Calu3 (cell line): ENCODE data around the gene CMIP. TPM values are rescaled to one million over a fixed set of nuclear protein-coding genes. Genes with fewer than 3 reads are reported as not detected.
"Not testable (repeated sequence)": the region's sequence is repeated elsewhere in the genome, so short reads cannot be mapped to it uniquely, and the experiment has no call there.

Experiments
- BruUV-seq: library from RNA; stranded (reverse); fragments of 400-500 nt; replicated peaks from 2 replicates; lab custom pipeline; 2021; lab: Mats Ljungman, UMichigan
- CTCF ChIA-PET: fragments of 300-600 bp; sonication (Branson Sonifier 250); formaldehyde crosslinking; loops from one replicate; lab custom pipeline; 2022; ENCODE audit warnings: antibody characterized with exemption; lab: Charles Lee
- DNase-seq: peaks from one replicate; pipeline ENCODE4 v3.0.0; 2022
- H3K27ac Mint-ChIP-seq: one replicate; pipeline ENCODE4 v1.8.0; 2022; ENCODE audit warnings: mixed read lengths; ENCODE audit not compliant: unreplicated experiment
- H3K27me3 Mint-ChIP-seq: one replicate; pipeline ENCODE4 v1.8.0; 2022; ENCODE audit warnings: mixed read lengths; ENCODE audit not compliant: unreplicated experiment
- H3K36me3 Mint-ChIP-seq: one replicate; pipeline ENCODE4 v1.8.0; 2022; ENCODE audit warnings: mild to moderate bottlenecking, moderate library complexity, mixed read lengths; ENCODE audit not compliant: insufficient read depth, unreplicated experiment
- H3K4me1 Mint-ChIP-seq: one replicate; pipeline ENCODE4 v1.8.0; 2022; ENCODE audit warnings: mild to moderate bottlenecking, low read depth, mixed read lengths; ENCODE audit not compliant: unreplicated experiment
- H3K4me3 Mint-ChIP-seq: one replicate; pipeline ENCODE4 v1.8.0; 2022; ENCODE audit warnings: mild to moderate bottlenecking, low read depth, moderate library complexity, mixed read lengths; ENCODE audit not compliant: unreplicated experiment
- H3K9me3 Mint-ChIP-seq: one replicate; pipeline ENCODE4 v1.8.0; 2022; ENCODE audit warnings: low read depth, mixed read lengths; ENCODE audit not compliant: unreplicated experiment
- intact Hi-C: fragments of 100-400 bp; cut with micrococcal nuclease; formaldehyde crosslinking; loops from one replicate; pipeline ENCODE4 v1.10.0; 2022; ENCODE audit not compliant: unreplicated experiment
- total RNA-seq: library from RNA; stranded (reverse); gene quantifications from 2 replicates; pipeline ENCODE4 v1.2.3, GENCODE V29; 2022
- TF ChIP-seq, protein P1 (sequence below): fragments of 200-600 bp; IDR thresholded peaks from one replicate; pipeline ENCODE4 v1.8.0; 2022; ENCODE audit warnings: antibody characterized with exemption; ENCODE audit not compliant: unreplicated experiment

The CMIP gene
- total RNA-seq, 1 experiment from 2014 or later = 82.7 TPM

DNA sequence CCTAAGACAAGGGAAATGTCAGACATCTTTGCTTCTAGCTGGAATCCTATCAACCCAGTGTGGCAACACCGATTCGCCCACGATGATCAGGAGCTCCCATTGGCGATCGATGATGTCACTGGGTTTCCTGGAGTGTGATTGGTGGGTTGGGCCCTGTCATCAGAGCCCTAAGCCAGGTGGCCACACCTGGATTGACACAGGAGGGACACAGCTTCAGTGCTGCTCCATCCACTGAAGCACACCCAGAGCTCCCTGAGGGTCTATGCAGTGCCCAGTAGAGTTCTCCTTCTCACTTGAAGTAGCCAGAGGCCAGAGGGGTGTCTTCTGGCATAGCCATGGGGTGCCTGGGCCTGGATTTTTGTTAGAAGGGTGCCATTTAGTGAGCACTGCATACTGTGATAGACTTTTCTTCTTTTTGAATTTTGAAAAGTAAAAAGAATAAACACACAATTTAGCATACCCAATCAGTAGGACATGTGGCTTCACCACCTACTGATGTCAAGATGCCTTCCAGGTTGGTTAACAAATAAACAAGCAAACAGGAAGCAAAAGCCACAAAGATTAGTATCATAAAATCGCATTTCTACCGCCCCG is 77.6 kb downstream of the CMIP start:
- intact Hi-C loops = loop anchor here (10.0 kb wide), 1 partner anchor 63 kb away; no protein-coding TSS in a partner anchor
- no TSS peak for BruUV-seq
- Mint-ChIP-seq H3K9me3 (no peaks in the 10 kb centered on the region), H3K4me3 (no peak overlapping the region), H3K27me3 (no peaks in the 10 kb centered on the region), H3K36me3 (peaks cover 25% of the 10 kb centered on the region), H3K4me1 (peaks cover 52% of the 10 kb centered on the region), H3K27ac (no peak overlapping the region)
- peak; percentile 46 for DNase-seq
- TF ChIP-seq, protein P1, sequence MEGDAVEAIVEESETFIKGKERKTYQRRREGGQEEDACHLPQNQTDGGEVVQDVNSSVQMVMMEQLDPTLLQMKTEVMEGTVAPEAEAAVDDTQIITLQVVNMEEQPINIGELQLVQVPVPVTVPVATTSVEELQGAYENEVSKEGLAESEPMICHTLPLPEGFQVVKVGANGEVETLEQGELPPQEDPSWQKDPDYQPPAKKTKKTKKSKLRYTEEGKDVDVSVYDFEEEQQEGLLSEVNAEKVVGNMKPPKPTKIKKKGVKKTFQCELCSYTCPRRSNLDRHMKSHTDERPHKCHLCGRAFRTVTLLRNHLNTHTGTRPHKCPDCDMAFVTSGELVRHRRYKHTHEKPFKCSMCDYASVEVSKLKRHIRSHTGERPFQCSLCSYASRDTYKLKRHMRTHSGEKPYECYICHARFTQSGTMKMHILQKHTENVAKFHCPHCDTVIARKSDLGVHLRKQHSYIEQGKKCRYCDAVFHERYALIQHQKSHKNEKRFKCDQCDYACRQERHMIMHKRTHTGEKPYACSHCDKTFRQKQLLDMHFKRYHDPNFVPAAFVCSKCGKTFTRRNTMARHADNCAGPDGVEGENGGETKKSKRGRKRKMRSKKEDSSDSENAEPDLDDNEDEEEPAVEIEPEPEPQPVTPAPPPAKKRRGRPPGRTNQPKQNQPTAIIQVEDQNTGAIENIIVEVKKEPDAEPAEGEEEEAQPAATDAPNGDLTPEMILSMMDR = no peak
- CTCF ChIA-PET = interaction anchor here (1.3 kb wide), 1 partner anchor 31 kb away, joined by 3 read pairs; no protein-coding TSS in a partner anchor

DNA sequence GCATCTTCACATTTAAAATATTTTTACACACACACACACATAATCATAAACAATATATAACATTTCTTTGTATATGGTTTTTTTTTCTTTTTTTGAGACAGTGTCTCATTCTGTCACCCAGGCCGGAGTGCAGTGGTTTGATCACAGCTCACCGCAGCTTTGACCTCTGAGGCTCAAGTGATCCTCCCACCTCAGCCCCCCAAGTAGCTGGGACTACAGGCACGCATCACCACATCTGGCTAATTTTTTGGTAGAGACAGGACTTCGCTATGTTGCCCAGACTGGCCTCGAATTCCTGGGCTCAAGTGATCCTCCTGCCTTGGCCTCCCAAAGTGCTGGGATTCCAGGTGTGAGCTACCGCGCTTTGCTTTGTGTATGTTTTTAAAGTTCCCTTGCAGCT is 78.2 kb downstream of the CMIP start:
- peak overlapping the region; percentile 3 for H3K4me3 Mint-ChIP-seq
- CTCF ChIA-PET = interaction anchor here (1.0 kb wide), 1 partner anchor 29 kb away, joined by 5 read pairs; no protein-coding TSS in a partner anchor
- BruUV-seq, H3K27me3 Mint-ChIP-seq, H3K9me3 Mint-ChIP-seq, DNase-seq: not testable (repeated sequence)
- peaks cover 59% of the 10 kb centered on the region for H3K4me1 Mint-ChIP-seq
- peak overlapping the region; percentile 33 for H3K27ac Mint-ChIP-seq
- intact Hi-C loops = loop anchor here (10.0 kb wide), 1 partner anchor 62 kb away; no protein-coding TSS in a partner anchor
- peaks cover 25% of the 10 kb centered on the region for H3K36me3 Mint-ChIP-seq

DNA sequence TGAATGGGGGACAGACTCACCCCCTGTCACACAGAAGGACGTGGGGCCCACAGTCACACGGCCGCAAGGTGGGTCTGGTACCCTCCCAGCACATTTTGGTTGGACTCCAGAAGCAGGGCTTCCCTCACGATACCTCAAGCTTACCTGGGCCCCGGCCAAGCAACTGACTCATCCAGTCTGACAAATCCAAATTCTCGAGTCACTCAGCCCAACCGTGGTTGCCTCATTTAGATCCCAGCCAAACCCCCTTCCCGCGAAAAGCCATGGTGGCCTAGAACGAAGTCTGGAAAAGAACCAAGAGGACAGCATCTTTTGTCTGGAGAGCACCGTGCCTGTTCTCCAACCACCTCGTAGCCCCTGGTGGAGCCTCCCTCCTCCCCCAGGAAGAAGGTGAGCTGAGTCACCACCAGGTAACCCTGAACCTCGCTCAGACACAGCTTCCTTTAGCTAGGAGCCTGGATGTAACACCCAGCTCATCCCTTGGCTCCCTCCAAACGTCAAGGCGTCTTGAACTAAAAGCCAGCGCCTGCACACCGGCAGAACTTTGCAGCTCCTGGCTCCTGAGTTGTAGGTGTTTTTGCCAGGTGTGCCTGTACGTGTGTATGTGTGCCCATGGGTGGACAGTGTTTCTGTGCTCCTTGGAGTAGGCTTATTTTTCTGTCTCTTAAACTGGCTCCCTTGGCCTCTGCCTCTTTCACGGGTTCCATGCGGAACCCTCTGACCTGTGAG is 78.9 kb downstream of the CMIP start:
- Mint-ChIP-seq H3K4me3 (peak overlapping the region; percentile 3), H3K27ac (peak overlapping the region; percentile 33), H3K36me3 (peaks cover 25% of the 10 kb centered on the region), H3K4me1 (peaks cover 64% of the 10 kb centered on the region), H3K27me3 (no peaks in the 10 kb centered on the region), H3K9me3 (no peaks in the 10 kb centered on the region)
- intact Hi-C loops = loop anchor here (10.0 kb wide), 1 partner anchor 61 kb away; no protein-coding TSS in a partner anchor
- CTCF ChIA-PET = interaction anchor here (0.9 to 1.4 kb wide), 5 partner anchors 10 to 174 kb away, joined by 3 to 6 read pairs (median 5); no protein-coding TSS in a partner anchor
- no TSS peak for BruUV-seq
- DNase-seq = peak; percentile 85
- TF ChIP-seq, protein P1 = no peak

DNA sequence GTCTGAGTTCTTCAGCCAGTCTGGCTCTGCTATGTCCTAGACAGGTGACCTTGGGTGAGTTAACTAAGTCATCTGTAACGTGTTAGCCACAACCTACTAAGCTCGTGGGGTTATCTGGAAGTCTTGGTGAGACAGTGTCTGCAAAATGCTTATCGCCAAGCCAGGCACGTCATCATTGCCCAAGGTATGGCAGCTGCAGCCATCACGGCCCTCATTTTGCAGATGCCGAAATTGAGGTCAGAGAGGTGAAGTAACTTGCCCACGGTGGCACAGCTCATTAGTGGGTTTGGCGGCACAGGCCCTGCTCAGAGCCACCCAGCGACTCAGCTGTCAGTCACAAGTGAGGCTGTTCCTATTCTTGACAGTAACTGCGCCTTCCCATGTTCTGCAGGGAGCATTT is 79.8 kb downstream of the CMIP start:
- CTCF ChIA-PET = interaction anchor here (1.1 to 1.4 kb wide), 3 partner anchors 11 to 173 kb away, joined by 3 to 6 read pairs (median 6); no protein-coding TSS in a partner anchor
- peak overlapping the region; percentile 3 for H3K4me3 Mint-ChIP-seq
- TF ChIP-seq, protein P1 = no peak
- intact Hi-C loops = loop anchor here (10.0 kb wide), 1 partner anchor 60 kb away; no protein-coding TSS in a partner anchor
- no peak for DNase-seq
- no peak overlapping the region for H3K27ac Mint-ChIP-seq
- H3K4me1 Mint-ChIP-seq = peaks cover 67% of the 10 kb centered on the region
- H3K36me3 Mint-ChIP-seq = peaks cover 31% of the 10 kb centered on the region
- no peaks in the 10 kb centered on the region for H3K9me3 Mint-ChIP-seq
- BruUV-seq = no TSS peak
- no peaks in the 10 kb centered on the region for H3K27me3 Mint-ChIP-seq

DNA sequence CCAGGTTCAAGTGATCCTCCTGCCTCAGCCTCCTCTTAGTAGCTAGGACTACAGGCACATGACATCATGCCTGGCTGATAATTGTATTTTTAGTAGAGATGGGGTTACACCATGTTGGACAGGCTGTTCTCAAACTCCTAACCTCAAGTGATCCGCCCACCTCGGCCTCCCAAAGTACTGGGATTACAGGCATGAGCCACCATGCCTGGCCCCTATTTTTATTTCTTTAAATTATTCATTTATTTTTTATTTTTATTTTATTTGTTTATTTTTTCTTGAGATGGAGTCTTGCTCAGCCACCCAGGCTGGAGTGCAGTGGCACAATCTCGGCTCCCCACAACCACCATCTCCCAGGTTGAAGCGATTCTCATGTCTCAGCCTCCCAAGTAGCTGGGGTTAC is 80.3 kb downstream of the CMIP start:
- Mint-ChIP-seq H3K36me3 (peaks cover 31% of the 10 kb centered on the region), H3K4me1 (peaks cover 68% of the 10 kb centered on the region)
- CTCF ChIA-PET, BruUV-seq, H3K27ac Mint-ChIP-seq, H3K4me3 Mint-ChIP-seq, H3K27me3 Mint-ChIP-seq, H3K9me3 Mint-ChIP-seq, DNase-seq: not testable (repeated sequence)
- intact Hi-C loops = loop anchor here (10.0 kb wide), 1 partner anchor 60 kb away; no protein-coding TSS in a partner anchor
